ENCODE results near the gene PXT1. TPM values are rescaled to one million over a fixed set of nuclear protein-coding genes. Genes with fewer than 3 reads are reported as not detected.

The PXT1 gene
- polyA plus RNA-seq, 1 donor from 2014 or later = 0.24 TPM

DNA sequence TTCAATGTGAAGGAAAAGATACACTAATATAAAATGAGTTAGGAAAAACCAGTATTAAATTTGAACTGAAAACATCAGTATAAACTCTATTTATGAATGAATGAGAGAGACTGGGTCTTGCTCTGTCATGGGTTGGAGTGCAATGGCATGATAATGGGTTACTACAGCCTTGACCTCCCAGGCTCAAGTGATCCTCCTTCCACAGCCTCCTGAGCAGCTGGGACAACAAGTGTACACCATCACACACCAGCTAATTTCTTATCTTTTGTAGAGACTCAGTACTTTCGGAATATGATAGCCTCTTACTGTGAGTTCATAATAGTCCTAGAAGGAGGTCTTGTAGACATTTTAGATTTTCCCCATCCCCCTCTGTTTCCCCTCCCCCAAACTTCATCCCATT, 21.6 kb upstream of the PXT1 start:
- Histone ChIP-seq H3K79me2 (replicated peaks; ENCODE audit: insufficient read depth, low read length) (peaks cover 18% of the 10 kb centered on the region), H3K9me3 (ENCODE audit: low read length) (no peaks in the 10 kb centered on the region), H3K4me3 (ENCODE audit: low read length) (no peak overlapping the region), H3K9ac (ENCODE audit: low read length) (no peak overlapping the region), H2AFZ (ENCODE audit: low read depth, low read length) (no peak overlapping the region), H4K20me1 (ENCODE audit: insufficient read depth) (no peaks in the 10 kb centered on the region), H3F3A (ENCODE audit: insufficient read depth, low read length, poor library complexity, severe bottlenecking) (no peaks in the 10 kb centered on the region), H3K27me3 (ENCODE audit: insufficient read depth, low read depth, low read length) (no peaks in the 10 kb centered on the region), H3K4me2 (ENCODE audit: low read length) (no peak overlapping the region), H3K27ac (ENCODE audit: low read length) (no peak overlapping the region), H3K36me3 (ENCODE audit: insufficient read depth, low read length) (peaks cover 3% of the 10 kb centered on the region), H3K9me2 (ENCODE audit: insufficient read depth, low read length) (no peaks in the 10 kb centered on the region)
- TF ChIP-seq TAF1 (IDR thresholded peaks at IDR 0.05; ENCODE audit: low read depth) = no peak
- TF ChIP-seq POLR2AphosphoS5 (IDR thresholded peaks at IDR 0.05) = no peak
- no peak for TF ChIP-seq RAD21 (conservative IDR thresholded peaks at IDR 0.05)
- no peak for TF ChIP-seq EZH2 (IDR thresholded peaks at IDR 0.05; ENCODE audit: borderline replicate concordance, insufficient read depth, low read length, poor library complexity, severe bottlenecking)
- no peak for TF ChIP-seq CTCF (IDR thresholded peaks at IDR 0.05; ENCODE audit: poor library complexity, severe bottlenecking)
- TF ChIP-seq, protein P1, sequence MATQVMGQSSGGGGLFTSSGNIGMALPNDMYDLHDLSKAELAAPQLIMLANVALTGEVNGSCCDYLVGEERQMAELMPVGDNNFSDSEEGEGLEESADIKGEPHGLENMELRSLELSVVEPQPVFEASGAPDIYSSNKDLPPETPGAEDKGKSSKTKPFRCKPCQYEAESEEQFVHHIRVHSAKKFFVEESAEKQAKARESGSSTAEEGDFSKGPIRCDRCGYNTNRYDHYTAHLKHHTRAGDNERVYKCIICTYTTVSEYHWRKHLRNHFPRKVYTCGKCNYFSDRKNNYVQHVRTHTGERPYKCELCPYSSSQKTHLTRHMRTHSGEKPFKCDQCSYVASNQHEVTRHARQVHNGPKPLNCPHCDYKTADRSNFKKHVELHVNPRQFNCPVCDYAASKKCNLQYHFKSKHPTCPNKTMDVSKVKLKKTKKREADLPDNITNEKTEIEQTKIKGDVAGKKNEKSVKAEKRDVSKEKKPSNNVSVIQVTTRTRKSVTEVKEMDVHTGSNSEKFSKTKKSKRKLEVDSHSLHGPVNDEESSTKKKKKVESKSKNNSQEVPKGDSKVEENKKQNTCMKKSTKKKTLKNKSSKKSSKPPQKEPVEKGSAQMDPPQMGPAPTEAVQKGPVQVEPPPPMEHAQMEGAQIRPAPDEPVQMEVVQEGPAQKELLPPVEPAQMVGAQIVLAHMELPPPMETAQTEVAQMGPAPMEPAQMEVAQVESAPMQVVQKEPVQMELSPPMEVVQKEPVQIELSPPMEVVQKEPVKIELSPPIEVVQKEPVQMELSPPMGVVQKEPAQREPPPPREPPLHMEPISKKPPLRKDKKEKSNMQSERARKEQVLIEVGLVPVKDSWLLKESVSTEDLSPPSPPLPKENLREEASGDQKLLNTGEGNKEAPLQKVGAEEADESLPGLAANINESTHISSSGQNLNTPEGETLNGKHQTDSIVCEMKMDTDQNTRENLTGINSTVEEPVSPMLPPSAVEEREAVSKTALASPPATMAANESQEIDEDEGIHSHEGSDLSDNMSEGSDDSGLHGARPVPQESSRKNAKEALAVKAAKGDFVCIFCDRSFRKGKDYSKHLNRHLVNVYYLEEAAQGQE (IDR thresholded peaks at IDR 0.05; ENCODE audit: borderline replicate concordance) = no peak
- no peak for TF ChIP-seq MXI1 (conservative IDR thresholded peaks at IDR 0.05; ENCODE audit: poor library complexity, severe bottlenecking)
- no peak for TF ChIP-seq SMC3 (conservative IDR thresholded peaks at IDR 0.05; ENCODE audit: poor library complexity)
- TF ChIP-seq EP300 (conservative IDR thresholded peaks at IDR 0.05; ENCODE audit: poor library complexity, severe bottlenecking) = no peak

GRCh38 chr6:36463676-36464075, 21.0 kb upstream of the PXT1 start:
- Histone ChIP-seq H3K9ac (ENCODE audit: low read length) (no peak overlapping the region), H3K9me3 (ENCODE audit: low read length) (no peaks in the 10 kb centered on the region), H3K36me3 (ENCODE audit: insufficient read depth, low read length) (peaks cover 3% of the 10 kb centered on the region), H3K4me3 (ENCODE audit: low read length) (no peak overlapping the region), H2AFZ (ENCODE audit: low read depth, low read length) (no peak overlapping the region), H3K27me3 (ENCODE audit: insufficient read depth, low read depth, low read length) (no peaks in the 10 kb centered on the region), H3K79me2 (replicated peaks; ENCODE audit: insufficient read depth, low read length) (peaks cover 18% of the 10 kb centered on the region), H3F3A (ENCODE audit: insufficient read depth, low read length, poor library complexity, severe bottlenecking) (no peaks in the 10 kb centered on the region), H3K9me2 (ENCODE audit: insufficient read depth, low read length) (no peaks in the 10 kb centered on the region), H3K4me2 (ENCODE audit: low read length) (no peak overlapping the region), H4K20me1 (ENCODE audit: insufficient read depth) (no peaks in the 10 kb centered on the region), H3K27ac (ENCODE audit: low read length) (no peak overlapping the region)
- TF ChIP-seq POLR2AphosphoS5 (IDR thresholded peaks at IDR 0.05) (no peak), EP300 (conservative IDR thresholded peaks at IDR 0.05; ENCODE audit: poor library complexity, severe bottlenecking) (no peak), EZH2 (IDR thresholded peaks at IDR 0.05; ENCODE audit: borderline replicate concordance, insufficient read depth, low read length, poor library complexity, severe bottlenecking) (no peak), MXI1 (conservative IDR thresholded peaks at IDR 0.05; ENCODE audit: poor library complexity, severe bottlenecking) (no peak), RAD21 (conservative IDR thresholded peaks at IDR 0.05) (no peak), TAF1 (IDR thresholded peaks at IDR 0.05; ENCODE audit: low read depth) (no peak), CTCF (IDR thresholded peaks at IDR 0.05; ENCODE audit: poor library complexity, severe bottlenecking) (no peak), SMC3 (conservative IDR thresholded peaks at IDR 0.05; ENCODE audit: poor library complexity) (no peak)
- TF ChIP-seq, protein P1 (IDR thresholded peaks at IDR 0.05; ENCODE audit: borderline replicate concordance) = no peak
